Measurements from ENCODE around the gene RBBP7.
"Not testable (repeated sequence)": the region's sequence is repeated elsewhere in the genome, so short reads cannot be mapped to it uniquely, and the experiment has no call there.

The RBBP7 gene

DNA sequence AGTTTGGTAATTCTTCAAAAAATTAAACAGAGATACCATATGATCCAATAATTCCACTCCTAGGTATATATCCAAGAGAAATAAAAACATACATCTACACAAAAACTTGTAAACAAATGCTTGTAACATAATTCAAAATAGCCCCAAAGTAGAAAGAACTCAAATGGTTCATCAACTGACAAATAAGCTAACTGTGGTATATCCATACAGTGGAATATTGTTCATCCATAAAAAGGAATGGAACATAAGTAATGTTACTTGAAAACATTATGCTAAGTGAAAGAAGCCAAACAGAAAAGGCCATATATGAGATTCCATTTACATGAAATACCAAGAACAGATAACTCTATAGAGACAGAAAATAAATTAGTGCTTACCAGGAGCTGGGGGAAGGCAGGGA lies 13.4 kb downstream of the RBBP7 start:
- no peak overlapping the region for H3K4me3 ChIP-seq (ENCODE audit: low read depth, low read length)
- H3K9me3 ChIP-seq (ENCODE audit: severe bottlenecking): no peaks in the 10 kb centered on the region
- DNase-seq: no peak
- no peaks in the 10 kb centered on the region for H3K27me3 ChIP-seq (ENCODE audit: insufficient read depth, low read depth, severe bottlenecking)
- no peak for TF ChIP-seq CTCF (IDR thresholded peaks at IDR 0.05; ENCODE audit: low read depth, low read length)
- H3K27ac ChIP-seq: no peak overlapping the region
- H3K36me3 ChIP-seq: peaks cover 96% of the 10 kb centered on the region

DNA sequence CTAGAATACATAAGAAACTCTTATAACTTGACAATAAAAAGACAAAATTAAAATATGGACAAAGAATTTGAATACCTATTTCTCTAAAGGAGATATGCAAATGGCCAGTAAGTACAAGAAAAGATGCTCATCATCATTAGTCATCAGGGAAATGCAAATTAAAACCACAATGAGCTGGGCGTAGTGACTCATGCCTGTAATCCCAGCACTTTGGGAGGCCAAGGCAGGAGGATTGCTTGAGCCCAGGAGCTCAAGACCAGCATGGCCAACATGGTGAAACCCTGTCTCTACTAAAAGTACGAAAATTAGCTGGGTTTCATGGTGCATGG lies 14.1 kb downstream of the RBBP7 start:
- peaks cover 96% of the 10 kb centered on the region for H3K36me3 ChIP-seq
- not testable (repeated sequence) for H3K27ac ChIP-seq; H3K27me3 ChIP-seq (ENCODE audit: insufficient read depth, low read depth, severe bottlenecking); DNase-seq; H3K9me3 ChIP-seq (ENCODE audit: severe bottlenecking); H3K4me3 ChIP-seq (ENCODE audit: low read depth, low read length)

DNA sequence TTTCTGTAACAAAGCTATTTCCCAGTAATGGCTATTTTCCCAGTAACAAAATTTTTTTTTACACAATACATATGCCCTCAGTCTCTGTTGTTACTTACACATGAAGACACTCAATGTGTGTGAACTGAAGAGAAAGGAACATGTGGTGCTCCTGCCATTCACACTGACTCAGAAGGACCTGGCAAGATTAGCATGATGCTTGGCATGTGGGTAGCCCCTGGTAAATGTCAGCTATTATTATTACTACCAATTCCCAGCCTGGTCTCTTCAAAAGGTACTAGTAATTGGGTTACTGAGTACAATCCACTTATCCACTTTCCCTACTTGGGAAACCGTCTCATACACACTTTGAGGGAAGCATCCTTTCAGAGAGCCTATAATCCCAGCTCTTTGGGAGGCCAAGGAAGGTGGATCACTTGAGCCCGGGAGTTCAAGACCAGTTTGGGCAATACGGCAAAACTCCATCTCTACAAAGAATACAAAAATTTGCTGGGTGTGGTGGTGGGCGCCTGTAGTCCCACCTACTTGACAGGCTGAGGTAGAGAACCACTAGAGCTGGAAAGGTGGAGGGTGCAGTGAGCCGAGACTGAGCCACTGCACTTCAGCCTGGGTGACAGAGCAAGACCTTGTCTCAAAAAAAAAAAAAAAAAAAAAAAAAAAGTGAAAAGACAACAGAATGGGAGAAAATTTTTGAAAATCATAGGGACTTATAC lies 14.6 kb downstream of the RBBP7 start:
- no peak for TF ChIP-seq CTCF (IDR thresholded peaks at IDR 0.05; ENCODE audit: low read depth, low read length)
- no peak overlapping the region for H3K27ac ChIP-seq
- H3K9me3 ChIP-seq (ENCODE audit: severe bottlenecking): no peaks in the 10 kb centered on the region
- no peaks in the 10 kb centered on the region for H3K27me3 ChIP-seq (ENCODE audit: insufficient read depth, low read depth, severe bottlenecking)
- no peak for DNase-seq
- H3K4me3 ChIP-seq (ENCODE audit: low read depth, low read length): no peak overlapping the region
- H3K36me3 ChIP-seq: peaks cover 94% of the 10 kb centered on the region

DNA sequence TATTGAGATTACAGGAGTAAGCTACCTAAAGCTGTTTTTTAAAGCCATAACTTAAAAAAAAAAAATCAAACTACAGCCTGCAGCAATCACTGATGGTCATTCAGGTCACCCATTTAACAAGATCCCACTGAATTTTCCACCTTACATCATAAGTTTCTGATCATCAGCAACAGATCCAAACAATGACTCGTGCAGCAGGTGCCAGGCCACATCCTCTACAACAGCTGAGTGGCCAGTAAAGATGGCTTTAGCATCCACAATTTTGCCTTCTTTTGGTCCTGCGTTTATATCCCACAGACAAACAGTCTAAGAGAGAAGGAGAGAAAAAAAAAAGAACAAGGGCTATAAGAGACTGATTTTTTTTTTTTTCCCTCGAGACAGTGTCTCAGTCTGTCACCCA lies 16.6 kb downstream of the RBBP7 start:
- H3K27ac ChIP-seq: no peak overlapping the region
- no peaks in the 10 kb centered on the region for H3K27me3 ChIP-seq (ENCODE audit: insufficient read depth, low read depth, severe bottlenecking)
- peaks cover 89% of the 10 kb centered on the region for H3K36me3 ChIP-seq
- no peak overlapping the region for H3K4me3 ChIP-seq (ENCODE audit: low read depth, low read length)
- no peak for DNase-seq
- TF ChIP-seq CTCF (IDR thresholded peaks at IDR 0.05; ENCODE audit: low read depth, low read length): no peak
- no peaks in the 10 kb centered on the region for H3K9me3 ChIP-seq (ENCODE audit: severe bottlenecking)

- no peak for DNase-seq
- no peak for TF ChIP-seq CTCF (IDR thresholded peaks at IDR 0.05; ENCODE audit: low read depth, low read length)
- Histone ChIP-seq H3K36me3 (peaks cover 89% of the 10 kb centered on the region), H3K27ac (no peak overlapping the region), H3K27me3 (ENCODE audit: insufficient read depth, low read depth, severe bottlenecking) (no peaks in the 10 kb centered on the region), H3K4me3 (ENCODE audit: low read depth, low read length) (no peak overlapping the region), H3K9me3 (ENCODE audit: severe bottlenecking) (no peaks in the 10 kb centered on the region)
Measured at GRCh38 chrX:16852617-16853179, 17.5 kb downstream of the RBBP7 start.

DNA sequence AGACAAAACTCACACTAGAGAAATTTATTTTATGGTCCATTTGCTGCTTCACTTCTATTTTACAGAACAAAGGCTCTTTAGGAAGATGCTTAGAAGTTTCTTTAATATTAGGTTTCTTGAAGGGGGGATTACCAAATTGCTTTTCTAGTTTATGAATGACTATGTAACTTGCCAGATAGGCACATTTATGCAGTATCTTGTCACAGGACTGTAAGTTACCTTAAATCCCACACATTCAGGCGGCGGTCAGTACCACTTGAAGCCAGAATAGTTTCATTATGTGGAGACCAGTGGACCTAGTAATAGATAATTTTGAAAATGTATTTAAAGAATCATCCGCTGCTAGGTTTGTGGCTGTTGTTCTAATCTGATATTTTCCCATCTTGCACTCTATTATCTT lies 18.3 kb downstream of the RBBP7 start:
- no peak for TF ChIP-seq CTCF (IDR thresholded peaks at IDR 0.05; ENCODE audit: low read depth, low read length)
- no peak overlapping the region for H3K27ac ChIP-seq
- H3K4me3 ChIP-seq (ENCODE audit: low read depth, low read length): no peak overlapping the region
- H3K27me3 ChIP-seq (ENCODE audit: insufficient read depth, low read depth, severe bottlenecking): no peaks in the 10 kb centered on the region
- no peaks in the 10 kb centered on the region for H3K9me3 ChIP-seq (ENCODE audit: severe bottlenecking)
- DNase-seq: no peak
- H3K36me3 ChIP-seq: peaks cover 87% of the 10 kb centered on the region

Data from WERI-Rb-1 (cell line).